Parathyroid adenoma (tissue), 2 donors: ENCODE measurements around the gene PCDH9.

ENCODE experiments used
- H2AFZ ChIP-seq: fragments of 300-600 bp; sonication (generic); one replicate; pipeline ENCODE4 v1.7.0; 2017; ENCODE audit warnings: antibody characterized with exemption, mild to moderate bottlenecking
- H3K27ac ChIP-seq: fragments of 300-600 bp; sonication (generic); one replicate; pipeline ENCODE4 v1.7.0; 2017
- H3K27me3 ChIP-seq: fragments of 300-600 bp; sonication (generic); one replicate; pipeline ENCODE4 v1.7.0; 2017; ENCODE audit warnings: low read length; ENCODE audit not compliant: control insufficient read depth, insufficient read depth
- H3K36me3 ChIP-seq: fragments of 300-600 bp; sonication (generic); one replicate; pipeline ENCODE4 v1.7.0; 2017; ENCODE audit warnings: low read length; ENCODE audit not compliant: control insufficient read depth, insufficient read depth
- H3K4me1 ChIP-seq: fragments of 300-600 bp; sonication (generic); one replicate; pipeline ENCODE4 v1.7.0; 2017; ENCODE audit warnings: control low read depth
- H3K4me2 ChIP-seq: fragments of 300-600 bp; sonication (generic); one replicate; pipeline ENCODE4 v1.7.0; 2017; ENCODE audit warnings: low read length
- H3K4me3 ChIP-seq: fragments of 300-600 bp; sonication (generic); one replicate; pipeline ENCODE4 v1.7.0; 2017; ENCODE audit warnings: low read depth, low read length
- H3K79me2 ChIP-seq: fragments of 300-600 bp; sonication (generic); one replicate; pipeline ENCODE4 v1.7.0; 2017; ENCODE audit warnings: control low read depth
- H3K9ac ChIP-seq: fragments of 300-600 bp; sonication (generic); one replicate; pipeline ENCODE4 v1.7.0; 2017; ENCODE audit warnings: mild to moderate bottlenecking
- H3K9me3 ChIP-seq: fragments of 300-600 bp; sonication (generic); one replicate; pipeline ENCODE4 v1.7.0; 2017; ENCODE audit warnings: low read length; ENCODE audit not compliant: control insufficient read depth
- CTCF ChIP-seq: fragments of 300-600 bp; sonication (generic); IDR thresholded peaks from one replicate; pipeline ENCODE4 v1.7.0; 2017; ENCODE audit warnings: antibody characterized with exemption, mild to moderate bottlenecking
- donor health status: primary hyperparathyroidism.

Gene PCDH9

DNA sequence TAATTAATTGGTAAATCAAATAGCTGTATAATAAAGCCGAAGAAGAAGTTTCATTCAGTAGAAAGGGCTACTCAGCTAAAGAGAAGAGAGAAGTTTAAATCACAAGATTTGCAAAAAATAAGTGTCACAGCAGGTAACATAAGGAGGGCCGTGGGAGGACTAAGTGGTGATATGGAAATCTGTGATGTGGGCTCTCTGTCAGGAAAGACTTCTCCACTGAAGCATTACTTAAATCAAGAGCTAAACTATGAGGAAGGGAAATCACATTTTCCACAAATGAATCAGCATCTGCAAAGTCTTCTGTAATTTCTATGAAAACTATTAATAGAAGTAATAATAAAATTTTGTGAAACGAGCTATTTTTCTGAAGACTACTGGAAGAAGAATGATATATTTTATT lies 153.8 kb downstream of the PCDH9 start:
- TF ChIP-seq CTCF = no peak
- Histone ChIP-seq H3K36me3 (no peaks in the 10 kb centered on the region), H3K27ac (no peak overlapping the region), H3K4me1 (no peaks in the 10 kb centered on the region), H3K9me3 (no peaks in the 10 kb centered on the region), H3K79me2 (no peaks in the 10 kb centered on the region), H3K27me3 (no peaks in the 10 kb centered on the region), H3K4me2 (no peak overlapping the region), H3K9ac (no peak overlapping the region), H2AFZ (no peak overlapping the region), H3K4me3 (no peak overlapping the region)

DNA sequence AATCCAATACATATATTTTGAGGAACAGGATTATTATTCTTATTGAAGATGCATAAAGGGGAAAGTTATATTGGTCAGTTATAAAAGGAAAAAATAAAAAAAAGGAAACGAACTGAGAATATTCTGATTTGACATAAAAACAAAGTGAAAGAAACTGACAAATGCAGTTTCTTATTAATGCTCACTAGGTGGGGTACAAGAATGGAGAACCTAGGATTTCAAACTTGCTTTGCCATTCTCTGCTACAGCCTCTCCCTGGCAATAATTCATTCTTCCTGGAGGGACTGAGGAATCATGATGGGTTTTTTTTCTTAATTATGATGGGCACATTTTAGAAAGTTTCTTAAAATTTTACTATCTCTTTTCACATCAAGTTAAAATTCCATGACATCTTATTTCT lies 154.9 kb downstream of the PCDH9 start:
- TF ChIP-seq CTCF = no peak
- Histone ChIP-seq H3K4me1 (no peaks in the 10 kb centered on the region), H3K9ac (no peak overlapping the region)

GRCh38 chr13:67071918-67072598 lies 158.1 kb downstream of the PCDH9 start:
- H3K4me2 ChIP-seq = no peak overlapping the region
- H2AFZ ChIP-seq = no peak overlapping the region
- no peaks in the 10 kb centered on the region for H3K27me3 ChIP-seq
- no peak overlapping the region for H3K9ac ChIP-seq
- no peaks in the 10 kb centered on the region for H3K79me2 ChIP-seq
- H3K4me1 ChIP-seq = no peaks in the 10 kb centered on the region
- no peaks in the 10 kb centered on the region for H3K36me3 ChIP-seq
- no peaks in the 10 kb centered on the region for H3K9me3 ChIP-seq
- H3K4me3 ChIP-seq = no peak overlapping the region
- TF ChIP-seq CTCF = no peak
- no peak overlapping the region for H3K27ac ChIP-seq

More for the DNA sequence above, 154.9 kb downstream of the PCDH9 start:
- Histone ChIP-seq H2AFZ (no peak overlapping the region), H3K4me3 (no peak overlapping the region), H3K27me3 (no peaks in the 10 kb centered on the region), H3K36me3 (no peaks in the 10 kb centered on the region), H3K79me2 (no peaks in the 10 kb centered on the region), H3K9me3 (no peaks in the 10 kb centered on the region), H3K4me2 (no peak overlapping the region), H3K27ac (no peak overlapping the region)

DNA sequence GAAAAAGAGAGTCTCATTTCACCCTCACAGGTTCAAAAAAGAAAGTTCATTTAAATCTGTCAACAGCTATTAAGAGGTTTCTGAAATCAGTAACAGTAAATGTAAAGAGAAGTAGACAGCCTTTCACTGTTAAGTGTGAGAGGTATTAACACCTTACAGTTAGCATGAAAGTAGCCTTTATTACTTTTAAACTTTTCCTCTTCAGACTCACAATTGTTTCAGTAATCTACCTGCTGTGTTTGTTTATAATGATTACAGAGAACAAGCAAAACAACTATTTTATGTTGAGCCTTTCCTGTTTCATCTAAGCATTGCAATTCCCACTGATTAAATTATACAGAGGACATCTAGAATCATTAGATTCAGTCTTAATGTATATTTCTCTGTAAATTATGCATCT lies 159.8 kb downstream of the PCDH9 start:
- H3K27me3 ChIP-seq = no peaks in the 10 kb centered on the region
- no peaks in the 10 kb centered on the region for H3K4me1 ChIP-seq
- no peak overlapping the region for H3K9ac ChIP-seq
- H3K4me3 ChIP-seq = no peak overlapping the region
- no peak overlapping the region for H3K27ac ChIP-seq
- no peaks in the 10 kb centered on the region for H3K36me3 ChIP-seq
- TF ChIP-seq CTCF = no peak
- no peak overlapping the region for H2AFZ ChIP-seq
- H3K9me3 ChIP-seq = no peaks in the 10 kb centered on the region
- no peak overlapping the region for H3K4me2 ChIP-seq
- no peaks in the 10 kb centered on the region for H3K79me2 ChIP-seq

- Histone ChIP-seq H3K27ac (no peak overlapping the region), H3K27me3 (no peaks in the 10 kb centered on the region), H3K79me2 (no peaks in the 10 kb centered on the region), H3K9me3 (no peaks in the 10 kb centered on the region), H3K4me3 (no peak overlapping the region), H2AFZ (no peak overlapping the region), H3K4me2 (no peak overlapping the region), H3K36me3 (no peaks in the 10 kb centered on the region), H3K9ac (no peak overlapping the region), H3K4me1 (no peaks in the 10 kb centered on the region)
- no peak for TF ChIP-seq CTCF
These were observed 160.9 kb downstream of the PCDH9 start for GRCh38 chr13:67069117-67069767.
